ENCODE results near the gene HECA.
"Not testable (repeated sequence)": the region's sequence is repeated elsewhere in the genome, so short reads cannot be mapped to it uniquely, and the experiment has no call there.

HECA gene

DNA sequence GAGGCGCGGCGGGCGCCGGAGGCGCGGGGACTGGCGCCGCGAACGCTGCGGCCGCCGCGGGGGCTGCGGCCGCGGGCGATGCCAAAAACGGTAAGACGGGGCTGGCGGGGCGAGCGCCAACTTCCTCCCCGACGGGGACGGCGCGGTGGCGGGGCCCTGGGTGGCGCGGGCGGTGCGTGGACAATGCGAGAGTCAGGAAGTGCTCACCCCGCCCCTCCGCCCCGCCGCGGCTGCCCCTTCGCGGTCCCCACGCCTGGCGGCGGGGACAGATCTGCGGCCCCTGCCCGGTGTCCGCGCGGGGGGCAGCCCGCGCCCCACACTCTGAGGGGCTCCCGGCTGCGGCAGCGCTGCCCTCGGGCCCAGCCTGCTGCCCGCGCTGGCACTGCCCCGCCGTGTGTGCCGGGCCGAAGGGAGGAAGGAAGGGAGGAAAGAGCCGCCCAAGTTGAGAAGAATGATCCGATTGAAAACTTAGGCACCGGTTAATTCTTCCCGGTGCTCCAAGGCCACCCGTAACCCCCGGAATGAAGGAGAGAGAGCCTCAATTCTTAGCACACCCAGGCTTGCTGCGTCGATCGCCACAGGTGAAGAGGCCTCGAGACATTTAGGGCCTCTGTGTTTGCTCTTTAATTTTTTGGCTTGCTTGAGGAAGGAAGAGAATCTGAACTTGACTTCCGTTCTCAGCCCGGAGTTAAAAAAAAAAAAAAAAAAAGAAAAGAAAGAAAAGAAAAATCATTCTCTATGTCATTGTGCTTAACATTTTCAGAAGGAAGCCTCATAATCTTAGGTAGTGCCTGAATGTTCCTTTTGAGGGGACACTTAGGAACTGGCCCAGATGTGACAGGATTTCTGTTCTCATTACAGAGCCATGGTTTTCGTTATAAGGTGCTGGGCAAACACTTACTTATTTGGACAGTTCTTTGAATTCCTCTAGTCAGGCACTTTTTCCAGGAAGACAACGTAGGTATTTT, 982 bp downstream of the HECA start:
- TF ChIP-seq, protein P1, sequence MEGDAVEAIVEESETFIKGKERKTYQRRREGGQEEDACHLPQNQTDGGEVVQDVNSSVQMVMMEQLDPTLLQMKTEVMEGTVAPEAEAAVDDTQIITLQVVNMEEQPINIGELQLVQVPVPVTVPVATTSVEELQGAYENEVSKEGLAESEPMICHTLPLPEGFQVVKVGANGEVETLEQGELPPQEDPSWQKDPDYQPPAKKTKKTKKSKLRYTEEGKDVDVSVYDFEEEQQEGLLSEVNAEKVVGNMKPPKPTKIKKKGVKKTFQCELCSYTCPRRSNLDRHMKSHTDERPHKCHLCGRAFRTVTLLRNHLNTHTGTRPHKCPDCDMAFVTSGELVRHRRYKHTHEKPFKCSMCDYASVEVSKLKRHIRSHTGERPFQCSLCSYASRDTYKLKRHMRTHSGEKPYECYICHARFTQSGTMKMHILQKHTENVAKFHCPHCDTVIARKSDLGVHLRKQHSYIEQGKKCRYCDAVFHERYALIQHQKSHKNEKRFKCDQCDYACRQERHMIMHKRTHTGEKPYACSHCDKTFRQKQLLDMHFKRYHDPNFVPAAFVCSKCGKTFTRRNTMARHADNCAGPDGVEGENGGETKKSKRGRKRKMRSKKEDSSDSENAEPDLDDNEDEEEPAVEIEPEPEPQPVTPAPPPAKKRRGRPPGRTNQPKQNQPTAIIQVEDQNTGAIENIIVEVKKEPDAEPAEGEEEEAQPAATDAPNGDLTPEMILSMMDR (IDR thresholded peaks at IDR 0.05; ENCODE audit: control insufficient read depth, extremely low read depth, insufficient read depth) = peak; percentile 12; the same call in 1 of the 2 replicates
- H3K4me3 ChIP-seq (ENCODE audit: low read depth, low read length) = peak overlapping the region; percentile 68
- no peak for DNase-seq (ENCODE audit: low read depth)

DNA sequence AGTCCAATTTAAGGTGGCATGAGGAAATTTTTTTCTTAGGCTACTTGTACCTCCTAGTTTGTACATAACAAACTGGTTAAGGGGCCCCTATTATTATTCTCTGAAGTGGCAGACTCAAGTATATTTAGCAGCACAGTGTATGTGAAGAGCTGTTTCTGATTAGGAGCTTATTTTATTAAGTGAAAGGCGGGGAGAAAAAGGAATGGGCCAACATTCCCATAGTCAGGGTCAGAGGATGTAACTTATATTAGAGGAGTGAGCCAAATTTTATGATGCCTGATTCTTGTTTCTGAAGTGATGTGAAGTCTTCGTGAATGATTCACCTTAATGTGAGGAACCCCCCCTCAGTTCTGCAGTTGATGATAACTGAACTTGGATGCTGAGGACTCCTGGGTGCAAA, 2.8 kb downstream of the HECA start:
- TF ChIP-seq, protein P1 (IDR thresholded peaks at IDR 0.05; ENCODE audit: control insufficient read depth, extremely low read depth, insufficient read depth) = no peak
- no peak for DNase-seq (ENCODE audit: low read depth)

DNA sequence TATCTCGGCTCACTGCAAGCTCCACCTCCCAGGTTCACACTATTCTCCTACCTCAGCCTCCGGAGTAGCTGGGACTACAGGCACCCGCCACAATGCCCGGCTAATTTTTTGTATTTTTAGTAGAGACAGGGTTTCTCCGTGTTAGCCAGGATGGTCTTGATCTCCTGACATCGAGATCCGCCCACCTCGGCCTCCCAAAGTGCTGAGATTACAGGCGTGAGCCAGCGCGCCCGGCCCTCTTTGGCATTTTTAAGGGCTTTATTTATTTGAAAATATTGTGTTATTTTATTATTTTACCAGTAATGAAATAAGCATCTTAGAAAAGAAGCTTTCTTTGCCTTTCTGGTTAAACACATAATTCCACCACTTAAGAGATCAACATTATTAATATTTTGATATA, 6.0 kb downstream of the HECA start:
- DNase-seq (ENCODE audit: low read depth); H3K4me3 ChIP-seq (ENCODE audit: low read depth, low read length): not testable (repeated sequence)

More for the DNA sequence above, 2.8 kb downstream of the HECA start:
- H3K4me3 ChIP-seq (ENCODE audit: low read depth, low read length) = no peak overlapping the region

DNA sequence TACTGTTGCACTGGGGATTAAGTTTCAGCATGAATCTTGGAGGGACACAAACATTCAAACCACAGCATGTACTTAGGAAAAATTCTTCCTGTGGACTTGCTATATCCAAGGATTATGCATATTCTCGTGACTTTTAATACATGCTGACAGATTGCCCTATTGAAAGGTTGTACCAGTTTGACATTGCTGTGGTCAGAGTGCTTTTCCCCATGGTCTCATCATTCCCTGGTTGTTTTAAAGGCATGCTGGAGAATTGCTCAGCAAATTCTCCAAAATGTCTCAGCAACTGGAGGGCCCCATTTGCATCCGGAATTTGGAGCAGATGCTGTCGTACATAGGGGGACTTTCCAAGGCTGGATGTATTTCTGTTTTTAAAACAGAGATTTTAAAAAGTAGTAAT, 7.4 kb downstream of the HECA start:
- DNase-seq (ENCODE audit: low read depth) = no peak
- no peak overlapping the region for H3K4me3 ChIP-seq (ENCODE audit: low read depth, low read length)
- TF ChIP-seq, protein P1 (IDR thresholded peaks at IDR 0.05; ENCODE audit: control insufficient read depth, extremely low read depth, insufficient read depth) = no peak

DNA sequence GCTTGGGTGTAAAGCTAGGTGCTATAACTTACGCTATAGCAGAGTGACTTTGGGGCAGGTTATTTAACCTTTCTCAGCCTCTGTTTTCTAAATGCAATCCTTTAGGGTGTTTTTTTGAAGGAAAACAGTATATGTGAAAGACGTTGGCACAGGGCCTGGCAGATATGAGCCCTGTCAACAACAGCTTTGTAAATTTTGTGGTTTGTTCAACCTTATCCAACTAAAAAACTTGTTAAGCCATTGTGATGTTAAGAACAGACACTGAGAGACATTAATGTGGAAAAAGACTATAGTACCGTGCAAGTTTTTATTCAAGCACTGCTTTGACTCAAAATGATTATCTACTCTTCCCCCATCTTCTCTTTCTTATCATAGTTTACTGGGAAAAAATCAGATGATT, 8.2 kb downstream of the HECA start:
- no peak overlapping the region for H3K4me3 ChIP-seq (ENCODE audit: low read depth, low read length)
- TF ChIP-seq, protein P1 (IDR thresholded peaks at IDR 0.05; ENCODE audit: control insufficient read depth, extremely low read depth, insufficient read depth) = no peak
- no peak for DNase-seq (ENCODE audit: low read depth)

DNA sequence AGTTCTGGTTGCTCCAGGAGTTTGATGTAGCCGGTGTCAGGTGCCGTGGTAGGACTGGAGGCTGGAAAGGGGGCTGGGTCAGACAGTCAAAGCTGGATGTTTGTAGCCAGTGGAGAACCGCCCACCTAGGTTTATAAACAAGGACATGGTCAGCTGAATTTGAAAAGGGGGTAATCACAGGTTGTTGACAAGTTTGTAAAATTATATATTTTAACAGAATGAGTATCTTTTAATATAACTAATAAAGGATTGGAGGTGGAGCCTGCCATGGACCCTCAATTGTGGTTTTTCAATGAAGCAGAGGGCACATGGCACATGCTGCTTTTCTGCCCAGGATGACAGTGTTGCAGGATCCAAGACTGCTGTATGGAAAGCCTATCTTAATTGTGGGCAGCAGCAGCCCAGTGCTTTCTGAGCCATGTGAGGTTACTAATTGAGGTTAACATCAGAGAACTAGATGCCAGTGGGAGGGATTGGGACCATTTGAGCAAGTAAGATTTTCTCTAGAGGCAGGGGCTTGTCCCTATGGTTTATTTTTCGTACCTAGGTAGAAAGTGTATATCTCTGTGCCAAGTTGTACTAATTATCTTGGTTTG, 9.7 kb downstream of the HECA start:
- DNase-seq (ENCODE audit: low read depth) = no peak
- no peak overlapping the region for H3K4me3 ChIP-seq (ENCODE audit: low read depth, low read length)
- TF ChIP-seq, protein P1 (IDR thresholded peaks at IDR 0.05; ENCODE audit: control insufficient read depth, extremely low read depth, insufficient read depth) = no peak

DNA sequence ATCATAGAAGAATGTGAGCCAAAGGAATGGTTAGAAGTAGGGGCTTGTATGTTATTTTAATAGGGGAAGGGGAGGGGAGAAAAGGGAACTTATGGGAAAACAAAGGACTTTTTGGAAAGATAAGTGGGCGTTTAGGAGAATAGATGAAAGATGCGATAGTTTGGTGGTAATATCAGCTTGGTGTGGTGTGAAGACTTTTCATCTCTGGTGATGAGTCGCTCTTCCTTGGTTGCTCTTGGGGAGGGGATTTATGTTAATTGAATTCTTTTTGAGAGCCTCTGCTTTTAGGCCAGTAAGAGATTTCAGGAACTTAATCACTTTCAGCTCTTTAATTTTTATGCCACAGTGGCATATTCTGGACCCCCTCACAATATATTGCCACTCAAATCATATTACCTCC, 10.8 kb downstream of the HECA start:
- no peak for DNase-seq (ENCODE audit: low read depth)
- TF ChIP-seq, protein P1 (IDR thresholded peaks at IDR 0.05; ENCODE audit: control insufficient read depth, extremely low read depth, insufficient read depth) = no peak
- no peak overlapping the region for H3K4me3 ChIP-seq (ENCODE audit: low read depth, low read length)
